ENCODE measurements around the gene NUDT2.
"Not testable (repeated sequence)": the region's sequence is repeated elsewhere in the genome, so short reads cannot be mapped to it uniquely, and the experiment has no call there.

GRCh38 chr9:34367751-34368410 lies 38.5 kb downstream of the NUDT2 start:
- not testable (repeated sequence) for TF ChIP-seq CTCF, POLR2AphosphoS5 (IDR thresholded peaks at IDR 0.05)

Data from transverse colon (tissue), 4 donors.